DND-41 (cell line): ENCODE results near the gene CXXC4.

Experiments
- CTCF ChIP-seq: IDR thresholded peaks from 2 replicates; pipeline ENCODE4 v1.5.1; 2012; ENCODE audit warnings: borderline replicate concordance, low read length, moderate library complexity, mild to moderate bottlenecking; ENCODE audit not compliant: poor library complexity, severe bottlenecking; ENCODE audit errors: extremely low read depth
- EZH2 ChIP-seq: IDR thresholded peaks from 3 replicates; pipeline ENCODE4 v1.6.1; 2012; ENCODE audit warnings: borderline replicate concordance, low read depth, mild to moderate bottlenecking, moderate library complexity, low read length, inconsistent platforms; ENCODE audit not compliant: severe bottlenecking

- TF ChIP-seq EZH2: no peak
- TF ChIP-seq CTCF: no peak
Observed at GRCh38 chr4:104424989-104425388, 69.7 kb downstream of the CXXC4 start.
